ENCODE measurements around the gene ADCY6.

Gene ADCY6

DNA sequence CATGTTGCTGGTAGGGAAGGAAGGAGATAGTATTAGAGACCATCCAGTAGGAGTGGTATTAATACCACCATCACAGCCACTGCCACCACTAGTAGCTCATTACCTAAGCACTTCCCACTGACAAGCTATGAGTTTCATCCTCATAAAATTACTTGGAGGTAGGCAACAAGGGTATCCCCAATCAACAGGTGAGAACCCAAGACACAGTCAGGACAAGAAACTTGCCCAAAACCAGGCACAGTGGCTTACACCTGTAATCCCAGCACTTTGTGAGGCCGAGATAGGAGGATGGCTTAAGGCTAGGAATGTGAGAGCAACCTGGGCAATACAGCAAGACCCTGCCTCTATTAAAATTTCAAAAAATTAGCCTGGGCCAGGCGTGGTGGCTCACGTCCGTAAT lies 5.5 kb downstream of the ADCY6 start:
- DNase-seq (ENCODE audit: low spot score), result no peak

DNA sequence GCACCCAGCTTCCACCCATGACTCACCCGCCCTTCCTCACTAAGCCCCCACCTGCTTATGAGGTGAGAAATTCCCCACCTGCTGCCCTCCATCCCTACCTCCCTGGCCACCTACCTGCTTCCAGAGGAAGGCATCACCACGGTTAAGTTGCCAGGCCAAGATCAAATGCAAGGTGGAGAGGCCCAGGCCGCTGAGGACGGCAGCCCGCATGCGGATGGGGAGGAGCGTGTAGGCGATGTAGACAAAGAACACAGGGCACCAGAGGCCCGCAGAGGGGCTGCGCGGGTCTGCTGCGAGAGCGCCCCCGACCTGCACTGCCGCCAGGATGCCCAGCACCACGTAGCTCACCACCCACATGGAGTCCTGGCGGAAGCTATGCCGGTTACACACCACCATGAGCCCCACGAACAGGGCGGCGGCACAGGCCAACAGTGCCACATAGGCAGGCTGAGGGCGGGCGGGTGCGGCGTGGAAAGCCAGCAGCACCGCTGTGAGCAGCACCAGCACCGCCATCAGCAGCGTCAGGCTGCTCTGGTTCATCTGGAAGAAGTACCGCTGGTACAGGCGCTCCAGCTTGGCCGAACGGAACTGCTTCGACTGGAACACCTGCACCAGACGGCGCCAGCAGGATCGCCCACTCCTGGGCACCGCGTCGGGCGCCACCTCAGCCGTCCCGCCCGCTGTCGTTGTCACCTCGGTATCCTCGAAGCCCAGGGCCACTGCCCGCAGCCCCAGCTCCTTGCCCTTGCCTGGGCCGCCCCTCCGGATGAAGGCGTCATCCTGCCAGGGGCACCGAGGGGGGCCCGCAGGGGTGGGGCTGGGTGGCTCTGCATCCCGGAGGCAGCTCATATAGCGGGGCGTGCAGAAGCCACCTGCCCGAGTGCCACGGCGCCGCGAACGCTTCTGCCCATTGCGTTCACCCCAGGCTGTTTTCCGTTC lies 6.2 kb downstream of the ADCY6 start:
- DNase-seq (ENCODE audit: low spot score), result no peak

DNA sequence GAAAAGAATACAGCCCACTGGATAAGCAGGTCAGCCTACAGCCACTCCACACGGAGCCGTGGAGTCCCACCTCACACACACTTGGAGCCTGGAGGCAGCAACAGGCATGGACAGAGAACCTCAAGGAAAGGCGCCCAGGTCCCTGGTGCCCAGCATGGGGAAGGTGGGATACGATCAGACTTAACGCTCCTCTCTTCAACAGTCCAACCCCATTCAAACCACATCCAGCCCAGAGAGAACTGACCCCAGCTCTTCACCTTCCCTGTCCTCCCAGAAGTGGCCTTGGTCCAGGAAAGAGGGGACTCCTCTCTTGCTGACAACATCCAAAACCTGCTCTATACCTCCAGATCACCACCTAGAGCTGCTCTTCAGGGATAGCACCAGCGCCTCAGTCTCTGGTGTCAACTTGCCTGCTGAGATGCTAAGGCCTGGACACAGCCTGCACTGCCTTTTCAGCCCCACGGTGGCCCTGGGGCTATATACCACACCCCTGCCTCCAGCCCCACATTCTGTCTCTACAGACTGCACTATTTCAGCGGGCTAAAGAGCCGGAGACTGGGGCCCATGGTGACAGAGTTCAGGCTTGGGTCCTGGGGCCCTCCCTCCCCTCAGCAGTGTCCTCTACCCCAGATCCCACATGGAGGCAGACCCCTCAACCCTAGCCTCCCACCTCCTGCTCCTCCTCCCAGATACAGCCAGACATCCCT lies 7.0 kb downstream of the ADCY6 start:
- DNase-seq (ENCODE audit: low spot score), result no peak

DNA sequence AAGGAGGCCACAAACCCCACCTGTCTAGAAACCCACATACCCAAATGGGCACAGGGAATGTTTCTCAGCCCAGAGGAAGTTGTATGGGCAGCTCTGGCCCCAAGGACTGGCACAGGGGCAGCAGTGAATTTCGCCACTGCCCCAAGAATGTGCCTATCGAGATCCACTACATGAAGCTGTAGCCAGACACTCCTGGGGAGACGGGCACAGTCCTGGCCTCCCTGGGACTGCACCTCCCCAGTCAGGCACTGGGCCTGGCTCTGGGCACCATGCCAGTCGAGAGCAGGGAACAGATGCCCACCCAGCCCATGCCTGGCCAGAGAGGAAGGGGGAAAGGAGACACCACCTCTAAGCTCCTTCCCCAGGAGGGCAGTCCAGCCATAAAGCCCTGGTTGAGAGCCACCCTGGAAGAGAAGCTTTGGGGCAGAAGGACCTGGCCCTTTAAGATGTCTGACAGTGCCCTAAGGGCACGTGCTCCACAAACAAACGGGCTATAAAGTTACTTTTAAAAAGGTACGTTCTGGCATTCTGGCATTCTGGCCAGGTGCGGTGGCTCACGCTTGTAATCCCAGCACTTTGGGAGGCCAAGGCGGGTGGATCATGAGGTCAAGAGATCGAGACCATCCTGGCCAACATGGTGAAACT lies 8.4 kb downstream of the ADCY6 start:
- DNase-seq (ENCODE audit: low spot score), result no peak

DNA sequence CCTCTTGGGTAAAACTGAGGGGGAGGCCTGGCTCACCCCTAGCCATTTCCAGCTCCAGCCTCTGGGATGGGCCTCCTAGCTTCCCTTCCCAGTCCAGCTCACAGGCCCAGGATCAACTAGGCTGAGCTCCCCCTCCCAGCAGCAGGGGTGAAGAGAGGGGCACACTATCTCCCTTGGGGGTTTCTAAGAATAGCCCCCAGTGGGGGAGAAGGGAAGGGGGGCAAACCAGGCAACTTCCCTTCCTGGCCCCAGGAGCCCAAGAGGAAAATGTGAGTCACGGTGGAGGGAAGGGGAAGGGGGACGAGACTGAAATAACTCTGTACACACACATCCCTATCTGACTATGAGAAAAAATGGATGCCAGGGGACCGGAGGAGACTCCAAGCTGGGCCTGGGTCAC lies 9.0 kb downstream of the ADCY6 start:
- no peak for DNase-seq (ENCODE audit: low spot score)

DNA sequence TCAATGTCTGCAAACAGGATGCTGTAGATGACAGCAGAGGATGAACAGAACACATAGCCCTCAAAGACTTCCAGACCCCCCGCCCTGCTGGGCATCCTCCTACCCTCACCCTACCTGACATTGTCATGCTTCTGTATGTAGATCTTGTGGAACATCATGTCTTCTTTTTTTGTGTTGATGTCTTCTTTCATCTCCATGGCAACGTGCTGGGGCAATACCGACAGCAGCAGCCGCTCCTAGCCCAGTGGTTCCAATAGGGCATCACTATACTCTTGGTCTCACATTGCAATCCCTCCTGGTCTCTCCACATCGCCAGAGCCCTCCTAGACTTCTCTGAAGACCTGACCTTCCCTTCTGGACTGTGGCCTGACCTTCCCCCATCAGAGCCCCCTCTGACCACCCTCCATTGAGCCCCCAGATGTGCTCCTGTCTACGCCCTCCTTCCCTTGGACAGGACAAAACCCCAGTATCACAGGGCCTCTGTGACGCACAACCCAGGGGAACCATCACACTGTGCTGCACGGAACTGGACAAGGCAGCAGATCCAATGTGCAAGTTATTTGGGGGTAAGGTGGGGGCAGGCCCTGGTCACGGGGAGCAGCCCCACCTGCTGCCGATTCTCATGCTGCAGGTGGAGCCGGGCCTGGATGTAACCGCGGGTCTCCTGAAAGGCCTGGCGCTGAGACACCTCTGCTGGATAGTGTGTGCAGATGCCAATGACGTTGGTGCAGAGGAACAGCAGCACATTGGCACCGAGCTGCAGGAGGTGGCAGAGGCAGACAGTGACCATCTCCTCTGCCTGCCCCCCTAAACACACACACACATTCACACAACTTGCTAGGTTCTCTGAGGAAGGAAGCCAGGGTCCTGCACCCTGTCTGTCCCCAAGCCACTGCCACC lies 11.1 kb downstream of the ADCY6 start:
- no peak for DNase-seq (ENCODE audit: low spot score)

DNA sequence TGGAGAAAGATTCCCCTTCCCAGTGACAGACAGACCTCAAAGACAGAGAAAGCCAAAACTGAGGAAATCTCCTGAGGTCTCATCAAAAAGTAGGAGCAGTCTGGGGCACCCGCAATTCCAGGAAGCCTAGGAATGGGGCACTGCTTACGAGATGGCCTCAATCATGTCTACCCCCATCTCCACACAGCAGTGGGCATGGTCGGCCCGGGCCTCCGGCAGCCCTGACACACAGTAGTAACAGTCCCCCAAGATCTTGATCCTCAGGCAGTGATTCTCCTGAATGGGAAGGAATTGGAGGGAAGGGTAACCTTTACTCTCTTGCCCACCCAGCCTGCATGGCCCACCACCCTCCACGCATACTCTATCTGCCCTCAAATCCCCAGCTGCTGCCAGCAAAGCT lies 11.9 kb downstream of the ADCY6 start:
- no peak for DNase-seq (ENCODE audit: low spot score)

DNA sequence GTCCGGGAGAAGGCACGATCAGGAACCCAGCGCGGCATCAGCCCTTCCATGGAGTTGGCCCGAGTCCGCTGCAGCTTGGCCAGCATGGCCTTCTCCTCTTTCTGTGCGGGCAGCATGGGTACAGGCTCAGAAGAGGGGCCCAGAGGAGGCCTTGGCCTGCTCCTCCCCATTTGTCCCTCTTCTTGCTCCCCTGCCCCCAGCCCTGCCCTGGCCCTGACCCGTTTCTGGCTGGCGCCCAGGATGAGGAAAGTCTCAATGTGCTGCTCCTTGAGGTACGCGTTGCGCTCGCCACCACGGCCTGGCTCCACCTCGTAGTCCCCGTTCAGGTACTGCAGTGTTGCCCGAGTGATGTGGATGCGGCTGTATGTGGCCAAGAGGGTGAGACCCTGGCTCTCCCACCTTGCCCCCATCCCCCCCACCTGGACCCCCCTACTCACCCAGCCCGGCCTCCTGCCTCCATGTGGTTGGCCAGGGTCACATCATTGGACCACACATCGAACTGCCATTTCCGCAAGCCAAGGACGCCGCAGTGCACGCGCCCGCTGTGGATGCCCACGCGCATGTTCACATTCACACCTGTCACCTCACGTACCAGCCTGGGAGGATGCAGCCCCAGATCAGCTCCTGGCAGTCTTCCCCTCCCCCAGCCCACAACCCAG lies 12.8 kb downstream of the ADCY6 start:
- no peak for DNase-seq (ENCODE audit: low spot score)

DNA sequence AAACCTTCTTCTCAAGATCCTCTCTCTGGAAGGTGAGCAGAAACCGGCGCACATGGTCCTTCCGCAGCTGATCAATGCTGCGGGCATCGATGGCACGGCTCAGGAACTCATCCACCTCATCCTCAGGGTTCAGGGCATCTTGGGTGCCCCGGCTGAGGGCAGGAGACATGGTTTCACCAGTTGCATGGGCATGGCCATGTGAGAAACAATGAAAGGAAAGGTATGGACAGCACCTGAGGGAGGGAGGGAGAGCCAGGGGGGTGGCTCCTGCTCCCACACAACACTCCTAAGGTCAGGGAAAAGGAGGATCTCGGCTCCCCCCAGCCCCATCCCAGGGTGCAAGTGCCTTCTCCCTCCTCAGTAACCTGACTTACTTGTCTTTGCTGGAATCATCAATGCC lies 13.6 kb downstream of the ADCY6 start:
- no peak for DNase-seq (ENCODE audit: low spot score)

DNA sequence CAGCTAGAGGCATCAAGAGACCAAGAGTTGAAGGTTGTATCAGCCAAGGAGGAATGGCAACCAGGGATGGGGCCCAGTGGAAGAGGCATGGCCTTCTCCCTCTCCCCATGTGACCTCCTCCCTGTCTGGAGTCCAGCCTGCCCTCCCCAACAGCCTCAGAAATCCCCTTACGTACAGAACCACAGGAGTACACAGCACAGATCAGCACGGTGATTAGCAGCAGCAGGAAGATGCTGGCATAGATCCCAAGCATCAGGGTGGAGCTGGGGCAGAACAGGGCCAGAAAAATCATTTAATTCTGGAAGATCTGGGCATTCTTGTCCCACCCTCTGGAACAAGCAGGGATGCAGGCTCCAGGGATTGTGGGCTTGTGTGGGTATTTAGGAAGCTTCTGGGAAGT lies 14.4 kb downstream of the ADCY6 start:
- DNase-seq (ENCODE audit: low spot score), result no peak

DNA sequence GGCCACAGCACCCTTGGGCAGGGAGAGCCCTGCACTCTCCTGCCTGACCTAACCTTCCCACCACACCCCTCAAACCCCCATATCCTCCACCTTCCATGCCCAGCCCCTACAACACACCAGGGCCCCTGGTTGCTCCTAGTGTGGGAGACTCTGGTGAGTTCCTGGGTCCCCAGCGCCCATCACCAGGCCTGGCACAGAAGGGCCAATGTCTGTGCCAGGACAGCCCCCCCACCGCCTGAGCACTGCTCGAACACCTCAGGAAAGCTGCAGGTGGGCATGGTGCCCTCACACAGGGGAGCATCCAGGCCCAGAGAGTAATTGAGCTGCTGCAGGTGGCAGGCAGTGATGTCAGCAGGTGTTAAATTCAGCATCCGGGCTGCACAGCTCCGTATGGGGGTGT lies 15.2 kb downstream of the ADCY6 start:
- no peak for DNase-seq (ENCODE audit: low spot score)

DNA sequence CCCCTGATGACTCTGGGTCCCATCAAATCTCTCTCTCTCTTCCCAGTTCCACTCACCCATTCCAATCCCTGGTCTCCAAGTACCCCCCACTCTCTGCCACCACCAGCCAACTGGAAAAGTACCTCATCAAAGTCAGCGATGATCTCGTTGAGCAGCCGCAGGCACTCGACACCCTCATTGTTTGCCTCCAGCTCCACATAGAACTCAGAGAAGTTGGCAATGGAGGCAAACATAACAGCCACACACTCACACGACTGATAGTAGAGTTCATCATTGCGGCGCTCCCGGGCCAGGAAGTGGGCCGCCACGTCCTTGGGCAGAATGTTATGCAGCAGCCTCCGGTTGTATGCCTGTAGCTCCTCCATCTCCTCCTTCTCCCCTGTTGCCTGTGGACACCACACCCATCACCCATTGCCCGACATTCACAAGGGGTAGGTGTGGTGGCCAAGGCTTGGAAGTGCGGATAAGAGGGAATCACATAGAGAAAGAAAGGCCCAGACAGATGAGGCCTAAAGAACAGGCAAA lies 17.2 kb downstream of the ADCY6 start:
- DNase-seq (ENCODE audit: low spot score), result no peak

DNA sequence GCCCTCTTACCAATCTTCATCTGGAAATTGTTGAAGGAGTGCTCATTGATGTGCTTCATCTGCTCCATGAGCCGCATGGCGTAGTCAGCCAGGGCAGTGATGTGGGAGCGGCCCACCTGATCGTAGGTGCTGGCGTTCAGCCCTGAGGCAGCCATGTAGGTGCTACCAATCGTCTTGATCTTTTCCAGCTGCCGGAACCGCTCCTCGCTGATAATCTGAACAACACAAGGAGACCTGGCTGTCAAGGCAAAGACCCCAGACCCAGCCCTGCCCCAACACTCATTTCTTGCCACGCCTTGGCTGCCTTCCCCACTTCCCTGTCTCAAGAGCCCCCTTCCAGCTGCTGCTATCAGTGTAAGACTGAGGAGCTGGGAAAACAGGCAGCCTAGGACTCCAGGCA lies 18.1 kb downstream of the ADCY6 start:
- DNase-seq (ENCODE audit: low spot score), result no peak

DNA sequence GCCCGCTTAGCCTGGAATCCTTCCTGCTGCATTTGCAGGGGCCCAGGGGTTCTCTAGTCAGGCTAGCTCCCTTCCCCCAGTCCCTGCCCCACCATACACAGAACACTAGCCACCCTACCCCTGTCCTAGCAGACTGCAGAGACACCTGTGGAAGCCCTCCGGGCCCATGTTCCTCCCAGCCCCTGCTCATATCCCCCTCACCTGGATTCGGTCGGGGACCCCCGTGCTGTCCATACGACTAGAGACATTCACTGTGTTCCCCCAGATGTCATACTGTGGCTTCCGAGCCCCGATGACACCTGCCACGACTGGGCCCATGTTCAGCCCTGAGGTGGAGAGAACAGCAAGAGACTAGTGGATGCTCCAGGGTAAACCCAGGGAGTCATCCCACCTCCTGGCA lies 20.2 kb downstream of the ADCY6 start:
- no peak for DNase-seq (ENCODE audit: low spot score)

DNA sequence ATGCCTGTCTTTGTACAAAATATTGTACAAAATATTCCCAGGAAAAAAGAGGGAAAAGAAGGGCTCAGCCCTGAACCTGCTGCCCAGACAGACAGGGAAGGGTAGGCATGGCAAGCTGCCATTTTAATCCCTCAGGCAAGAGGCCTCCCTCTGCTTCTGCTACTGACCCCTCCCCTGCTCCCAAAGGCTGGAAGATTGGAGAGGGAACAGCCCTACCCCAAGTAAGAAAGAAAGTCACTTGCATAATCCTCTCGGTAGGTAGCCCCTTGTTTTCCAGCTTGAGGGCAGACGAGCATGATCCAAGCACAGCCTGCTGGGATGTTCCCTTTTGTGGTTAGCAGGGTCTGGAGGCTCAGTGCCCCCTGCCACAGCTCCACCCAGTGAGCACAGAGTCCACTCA lies 20.7 kb downstream of the ADCY6 start:
- DNase-seq (ENCODE audit: low spot score), result no peak

DNA sequence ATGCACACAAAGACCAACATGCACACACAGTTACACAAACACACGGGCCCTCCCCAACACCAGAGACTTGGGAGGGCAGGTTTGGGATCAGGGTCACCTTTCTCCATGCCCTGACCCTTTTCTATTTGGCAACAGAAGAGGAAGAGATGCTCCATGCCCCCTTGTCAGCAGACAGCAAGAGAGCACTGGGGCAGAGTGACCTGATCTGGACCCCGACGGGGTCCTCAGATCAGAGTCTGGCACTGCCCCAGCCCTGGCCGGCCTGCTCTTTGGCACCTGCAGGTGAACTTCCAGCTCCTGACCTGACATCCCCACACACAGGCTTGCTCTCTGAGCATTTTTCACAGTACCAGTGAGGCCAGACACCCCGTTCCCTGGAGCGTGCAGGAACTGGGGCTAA lies 21.4 kb downstream of the ADCY6 start:
- no peak for DNase-seq (ENCODE audit: low spot score)

DNA sequence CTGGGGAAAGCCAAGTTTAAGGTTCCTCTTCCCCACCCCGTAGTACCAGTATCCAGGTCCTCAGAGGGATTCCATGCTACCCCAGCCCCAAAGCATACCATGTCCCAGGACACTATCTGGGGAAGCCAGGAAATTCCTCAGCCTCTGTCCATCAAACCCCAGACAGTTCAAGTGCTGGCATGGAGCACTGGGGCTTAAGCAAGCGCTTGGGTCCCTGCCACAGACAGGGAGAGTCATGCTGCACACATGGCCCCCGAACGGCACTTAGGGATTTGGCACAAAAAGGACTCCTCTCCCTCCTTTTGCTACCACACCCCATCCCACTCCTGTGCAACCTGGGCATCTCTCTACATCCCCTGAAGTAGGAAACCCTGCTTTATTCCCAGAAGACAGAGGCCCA lies 21.8 kb downstream of the ADCY6 start:
- DNase-seq (ENCODE audit: low spot score), result no peak

DNA sequence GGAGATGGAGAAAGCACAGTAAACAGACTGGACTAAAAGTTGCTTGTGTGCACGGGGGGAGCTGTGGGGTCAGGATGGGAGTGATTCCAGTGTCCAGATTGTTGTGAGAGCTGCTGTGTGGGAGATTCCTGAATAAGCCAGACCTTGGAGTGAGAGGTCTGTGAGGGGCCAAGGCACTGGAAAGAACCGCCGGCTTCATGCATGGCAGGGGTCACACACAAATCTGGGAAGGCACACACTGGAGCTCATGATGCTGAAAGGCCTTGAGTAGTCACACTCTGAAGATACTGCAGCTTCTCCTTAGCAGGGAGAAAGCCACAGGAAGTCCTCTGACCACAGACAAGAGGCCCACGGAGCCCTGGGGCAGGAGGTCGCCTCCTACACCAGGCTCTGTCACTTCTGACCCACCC lies 23.1 kb downstream of the ADCY6 start:
- no peak for DNase-seq (ENCODE audit: low spot score)

DNA sequence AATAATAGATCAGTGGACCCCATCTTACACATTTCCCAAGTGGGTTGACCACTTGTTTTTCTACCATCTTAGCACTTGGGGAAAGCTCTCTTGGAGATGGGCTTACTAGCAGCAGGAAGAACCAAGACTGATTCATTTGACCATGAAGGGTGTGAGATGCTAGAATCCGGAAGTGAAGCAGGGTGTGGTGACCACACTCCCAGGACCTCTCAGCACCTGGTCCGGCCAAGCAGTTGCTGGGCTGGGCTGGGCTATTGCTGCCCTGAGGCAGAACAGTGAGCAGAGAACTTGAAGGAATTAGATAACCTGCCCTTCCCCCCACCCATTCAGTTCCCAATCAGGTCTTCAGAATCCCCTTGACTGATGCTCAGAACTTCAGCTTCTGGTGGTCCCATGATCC lies 24.4 kb downstream of the ADCY6 start:
- no peak for DNase-seq (ENCODE audit: low spot score)

DNA sequence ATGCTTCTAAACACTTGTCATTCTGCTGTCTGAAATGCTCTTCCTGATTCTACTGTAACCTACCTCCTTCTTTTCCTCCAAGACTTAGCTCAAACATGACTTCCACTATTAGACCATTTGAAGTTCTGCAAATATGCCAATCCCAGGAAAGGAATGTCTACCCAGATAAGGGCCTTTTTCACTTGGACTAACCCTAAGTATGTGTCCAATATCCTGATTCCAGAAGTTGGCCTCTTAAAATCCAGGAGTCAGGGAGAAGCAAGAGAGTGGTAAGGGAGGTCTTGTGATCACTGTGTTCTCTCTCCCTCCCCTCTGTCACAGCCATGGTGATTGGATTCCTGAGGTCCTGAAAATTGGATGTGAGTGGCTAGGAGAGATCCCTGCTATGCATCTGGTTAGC lies 30.2 kb downstream of the ADCY6 start:
- DNase-seq (ENCODE audit: low spot score), result no peak

DNA sequence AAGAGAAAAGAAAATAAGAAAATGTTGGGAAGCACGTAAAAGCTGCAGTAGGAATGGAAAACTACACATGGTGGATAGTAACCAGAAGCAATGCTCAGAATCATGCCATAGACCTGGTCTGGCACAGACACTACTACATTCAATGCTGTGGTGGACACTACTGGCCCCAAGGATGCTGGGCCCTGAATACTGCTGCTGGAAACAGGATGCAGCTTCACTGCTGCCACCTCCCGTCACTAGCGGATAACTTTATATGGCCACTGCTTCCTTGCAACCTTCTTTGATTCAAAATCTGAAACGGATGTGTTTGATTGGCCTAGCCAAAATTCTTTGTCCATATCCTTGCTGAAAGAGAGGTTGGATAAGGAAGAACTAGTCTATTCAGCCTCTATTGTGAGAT lies 30.7 kb downstream of the ADCY6 start:
- no peak for DNase-seq (ENCODE audit: low spot score)
